GM23338 (cell line): Measurements from ENCODE around the gene RINL. TPM values are rescaled to one million over a fixed set of nuclear protein-coding genes. Genes with fewer than 3 reads are reported as not detected.

Experiments used
- ATAC-seq: fragments of 200-7000 bp; cut with Tn5 transposase; 3 replicates; pipeline ENCODE4 v1.9.1; 2020
- DNase-seq: peaks from one replicate; pipeline ENCODE4 v3.0.0-alpha.2; 2015; ENCODE audit warnings: low spot score
- H2AFZ ChIP-seq: fragments of 200-600 bp; sonication (generic); 2 replicates; pipeline ENCODE4 v1.8.0; 2016; ENCODE audit warnings: antibody characterized with exemption, mild to moderate bottlenecking, moderate library complexity
- H3F3A ChIP-seq: fragments of 200-600 bp; sonication (generic); replicated peaks from 2 replicates; pipeline ENCODE4 v1.8.0; 2017; ENCODE audit warnings: antibody characterized with exemption, mixed run types, low read depth
- H3K27ac ChIP-seq: fragments of 200-600 bp; sonication (generic); 2 replicates; pipeline ENCODE4 v1.6.1; 2016; ENCODE audit warnings: low read depth
- H3K27me3 ChIP-seq: fragments of 200-600 bp; sonication (generic); 2 replicates; pipeline ENCODE4 v1.8.0; 2016; ENCODE audit warnings: mild to moderate bottlenecking, mixed run types, moderate library complexity; ENCODE audit not compliant: insufficient read depth
- H3K36me3 ChIP-seq: fragments of 200-600 bp; sonication (generic); 2 replicates; pipeline ENCODE4 v1.8.0; 2016; ENCODE audit warnings: mild to moderate bottlenecking; ENCODE audit not compliant: insufficient read depth
- H3K4me1 ChIP-seq: fragments of 200-600 bp; sonication (generic); 2 replicates; pipeline ENCODE4 v1.8.0; 2016; ENCODE audit warnings: mild to moderate bottlenecking, moderate library complexity; ENCODE audit not compliant: insufficient read depth
- H3K4me2 ChIP-seq: fragments of 200-600 bp; sonication (generic); 2 replicates; pipeline ENCODE4 v1.7.1; 2017; ENCODE audit warnings: mixed run types
- H3K4me3 ChIP-seq: fragments of 200-600 bp; sonication (generic); 2 replicates; pipeline ENCODE4 v1.6.1; 2016; ENCODE audit warnings: mixed run types
- H3K79me2 ChIP-seq: fragments of 200-600 bp; sonication (generic); replicated peaks from 2 replicates; pipeline ENCODE4 v1.8.0; 2017; ENCODE audit warnings: mild to moderate bottlenecking; ENCODE audit not compliant: insufficient read depth
- H3K9me2 ChIP-seq: fragments of 200-600 bp; sonication (generic); 2 replicates; pipeline ENCODE4 v1.8.0; 2017; ENCODE audit not compliant: insufficient read depth
- H4K20me1 ChIP-seq: fragments of 200-600 bp; sonication (generic); replicated peaks from 2 replicates; pipeline ENCODE4 v1.8.0; 2017; ENCODE audit warnings: mild to moderate bottlenecking; ENCODE audit not compliant: insufficient read depth
- H3K27ac Mint-ChIP-seq: 2 replicates; pipeline ENCODE4 v1.8.0; 2020; ENCODE audit warnings: inconsistent platforms, mild to moderate bottlenecking, moderate library complexity, mixed read lengths
- H3K27me3 Mint-ChIP-seq: 3 replicates; pipeline ENCODE4 v1.8.0; 2022; ENCODE audit warnings: low read depth, mild to moderate bottlenecking, moderate library complexity, mixed read lengths, inconsistent platforms; ENCODE audit not compliant: insufficient read depth, poor library complexity
- H3K36me3 Mint-ChIP-seq: 3 replicates; pipeline ENCODE4 v1.8.0; 2021; ENCODE audit warnings: low read depth, mild to moderate bottlenecking, inconsistent platforms, moderate library complexity, mixed read lengths
- H3K4me1 Mint-ChIP-seq: 3 replicates; pipeline ENCODE4 v1.8.0; 2020; ENCODE audit warnings: mild to moderate bottlenecking, inconsistent platforms, mixed read lengths
- H3K4me3 Mint-ChIP-seq: 3 replicates; pipeline ENCODE4 v1.8.0; 2021; ENCODE audit warnings: moderate library complexity, mild to moderate bottlenecking, inconsistent platforms, mixed read lengths
- H3K9me3 Mint-ChIP-seq: 3 replicates; pipeline ENCODE4 v1.8.0; 2020; ENCODE audit warnings: moderate library complexity, mild to moderate bottlenecking, inconsistent platforms, mixed read lengths
- CREB1 ChIP-seq: fragments of 250-450 bp; sonication (Bioruptor Pico); IDR thresholded peaks from 2 replicates; pipeline ENCODE4 v1.5.0; 2020; ENCODE audit warnings: low read depth, mild to moderate bottlenecking, moderate library complexity
- EZH2 ChIP-seq: fragments of 200-600 bp; sonication (generic); IDR thresholded peaks from one replicate; pipeline ENCODE4 v1.8.0; 2017; ENCODE audit warnings: antibody characterized with exemption, mild to moderate bottlenecking, low read depth; ENCODE audit not compliant: unreplicated experiment
- EZH2phosphoT487 ChIP-seq: fragments of 200-600 bp; sonication (generic); IDR thresholded peaks from one replicate; pipeline ENCODE4 v1.8.1; 2018; ENCODE audit warnings: antibody characterized with exemption; ENCODE audit not compliant: unreplicated experiment
- JUNB ChIP-seq: IDR thresholded peaks from one replicate; pipeline ENCODE4 v1.6.1; 2016; ENCODE audit warnings: antibody characterized with exemption; ENCODE audit not compliant: unreplicated experiment
- NANOG ChIP-seq: IDR thresholded peaks from 2 replicates; pipeline ENCODE4 v1.6.1; 2016; ENCODE audit warnings: antibody characterized with exemption, borderline replicate concordance
- POLR2AphosphoS5 ChIP-seq: IDR thresholded peaks from 2 replicates; pipeline ENCODE4 v1.6.1; 2016; ENCODE audit warnings: antibody characterized with exemption, low read depth
- STAT1 ChIP-seq: IDR thresholded peaks from one replicate; pipeline ENCODE4 v1.6.1; 2016; ENCODE audit warnings: antibody characterized with exemption; ENCODE audit not compliant: unreplicated experiment
- ZNF114 ChIP-seq: fragments of 250-450 bp; sonication (Bioruptor Pico); IDR thresholded peaks from 2 replicates; pipeline ENCODE4 v1.5.0; 2020; ENCODE audit warnings: mild to moderate bottlenecking, moderate library complexity
- ZNF331 ChIP-seq: fragments of 250-450 bp; sonication (Bioruptor Pico); IDR thresholded peaks from 2 replicates; pipeline ENCODE4 v1.5.0; 2020; ENCODE audit warnings: low read depth, mild to moderate bottlenecking, moderate library complexity
- polyA plus RNA-seq: library from polyadenylated mRNA; unstranded; fragments of >200 nt; fragmentation: Nextera tagmentation; extraction: Ambion mirVana; gene quantifications from 2 replicates; pipeline ENCODE4 v1.2.1, GENCODE V29; 2016
- total RNA-seq: library from RNA; depleted of rRNA; stranded (reverse); fragments of >200 nt; shearing (Covaris generic); gene quantifications from 2 replicates; pipeline ENCODE4 v1.2.3, GENCODE V29; 2014
- TF ChIP-seq, protein P1 (sequence below): IDR thresholded peaks from one replicate; pipeline ENCODE4 v1.6.1; 2018; ENCODE audit warnings: antibody characterized with exemption; ENCODE audit not compliant: unreplicated experiment
- TF ChIP-seq, protein P2 (sequence below): fragments of 250-450 bp; sonication (Bioruptor Pico); IDR thresholded peaks from 2 replicates; pipeline ENCODE4 v1.5.0; 2020; ENCODE audit warnings: mild to moderate bottlenecking, moderate library complexity
- TF ChIP-seq, protein P3 (sequence below): IDR thresholded peaks from 2 replicates; pipeline ENCODE4 v1.6.1; 2016; ENCODE audit warnings: antibody characterized with exemption

The RINL gene
- total and polyA plus RNA-seq, 2 experiments from 2014 or later = 11.2 to 21.4 TPM

GRCh38 chr19:38894968-38895367, 16.9 kb upstream of the RINL start:
- H3K4me1 ChIP-seq = peaks cover 8% of the 10 kb centered on the region; the same call in 1 of the 2 replicates
- DNase-seq = no peak

More at GRCh38 chr19:38894968-38895367, 16.9 kb upstream of the RINL start:
- H3K9me2 ChIP-seq = no peaks in the 10 kb centered on the region
- no peak overlapping the region for H3K4me2 ChIP-seq
- no peaks in the 10 kb centered on the region for H3K36me3 ChIP-seq
- H3K79me2 ChIP-seq = no peaks in the 10 kb centered on the region
- peaks cover 11% of the 10 kb centered on the region for H3K27me3 ChIP-seq
- no peaks in the 10 kb centered on the region for H4K20me1 ChIP-seq
- peaks cover 9% of the 10 kb centered on the region for H3K4me1 Mint-ChIP-seq
- no peaks in the 10 kb centered on the region for H3F3A ChIP-seq
- no peak overlapping the region for H2AFZ ChIP-seq
- H3K27ac Mint-ChIP-seq = no peak overlapping the region
- H3K36me3 Mint-ChIP-seq = no peaks in the 10 kb centered on the region; the same call in 2 of the 3 replicates
- ATAC-seq = no peak
- no peak overlapping the region for H3K4me3 ChIP-seq
- H3K4me3 Mint-ChIP-seq = no peak overlapping the region; the same call in 2 of the 3 replicates
- H3K27ac ChIP-seq = no peak overlapping the region
- H3K27me3 Mint-ChIP-seq = peaks cover 13% of the 10 kb centered on the region
- H3K9me3 Mint-ChIP-seq = no peaks in the 10 kb centered on the region; the same call in 2 of the 3 replicates
- TF ChIP-seq ZNF114 (no peak), EZH2phosphoT487 (no peak), JUNB (no peak), POLR2AphosphoS5 (no peak), ZNF331 (CRISPR knock-in tag) (no peak), NANOG (no peak), STAT1 (no peak), CREB1 (CRISPR knock-in tag) (no peak), EZH2 (no peak)
- TF ChIP-seq, protein P1, sequence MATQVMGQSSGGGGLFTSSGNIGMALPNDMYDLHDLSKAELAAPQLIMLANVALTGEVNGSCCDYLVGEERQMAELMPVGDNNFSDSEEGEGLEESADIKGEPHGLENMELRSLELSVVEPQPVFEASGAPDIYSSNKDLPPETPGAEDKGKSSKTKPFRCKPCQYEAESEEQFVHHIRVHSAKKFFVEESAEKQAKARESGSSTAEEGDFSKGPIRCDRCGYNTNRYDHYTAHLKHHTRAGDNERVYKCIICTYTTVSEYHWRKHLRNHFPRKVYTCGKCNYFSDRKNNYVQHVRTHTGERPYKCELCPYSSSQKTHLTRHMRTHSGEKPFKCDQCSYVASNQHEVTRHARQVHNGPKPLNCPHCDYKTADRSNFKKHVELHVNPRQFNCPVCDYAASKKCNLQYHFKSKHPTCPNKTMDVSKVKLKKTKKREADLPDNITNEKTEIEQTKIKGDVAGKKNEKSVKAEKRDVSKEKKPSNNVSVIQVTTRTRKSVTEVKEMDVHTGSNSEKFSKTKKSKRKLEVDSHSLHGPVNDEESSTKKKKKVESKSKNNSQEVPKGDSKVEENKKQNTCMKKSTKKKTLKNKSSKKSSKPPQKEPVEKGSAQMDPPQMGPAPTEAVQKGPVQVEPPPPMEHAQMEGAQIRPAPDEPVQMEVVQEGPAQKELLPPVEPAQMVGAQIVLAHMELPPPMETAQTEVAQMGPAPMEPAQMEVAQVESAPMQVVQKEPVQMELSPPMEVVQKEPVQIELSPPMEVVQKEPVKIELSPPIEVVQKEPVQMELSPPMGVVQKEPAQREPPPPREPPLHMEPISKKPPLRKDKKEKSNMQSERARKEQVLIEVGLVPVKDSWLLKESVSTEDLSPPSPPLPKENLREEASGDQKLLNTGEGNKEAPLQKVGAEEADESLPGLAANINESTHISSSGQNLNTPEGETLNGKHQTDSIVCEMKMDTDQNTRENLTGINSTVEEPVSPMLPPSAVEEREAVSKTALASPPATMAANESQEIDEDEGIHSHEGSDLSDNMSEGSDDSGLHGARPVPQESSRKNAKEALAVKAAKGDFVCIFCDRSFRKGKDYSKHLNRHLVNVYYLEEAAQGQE = no peak
- TF ChIP-seq, protein P2, sequence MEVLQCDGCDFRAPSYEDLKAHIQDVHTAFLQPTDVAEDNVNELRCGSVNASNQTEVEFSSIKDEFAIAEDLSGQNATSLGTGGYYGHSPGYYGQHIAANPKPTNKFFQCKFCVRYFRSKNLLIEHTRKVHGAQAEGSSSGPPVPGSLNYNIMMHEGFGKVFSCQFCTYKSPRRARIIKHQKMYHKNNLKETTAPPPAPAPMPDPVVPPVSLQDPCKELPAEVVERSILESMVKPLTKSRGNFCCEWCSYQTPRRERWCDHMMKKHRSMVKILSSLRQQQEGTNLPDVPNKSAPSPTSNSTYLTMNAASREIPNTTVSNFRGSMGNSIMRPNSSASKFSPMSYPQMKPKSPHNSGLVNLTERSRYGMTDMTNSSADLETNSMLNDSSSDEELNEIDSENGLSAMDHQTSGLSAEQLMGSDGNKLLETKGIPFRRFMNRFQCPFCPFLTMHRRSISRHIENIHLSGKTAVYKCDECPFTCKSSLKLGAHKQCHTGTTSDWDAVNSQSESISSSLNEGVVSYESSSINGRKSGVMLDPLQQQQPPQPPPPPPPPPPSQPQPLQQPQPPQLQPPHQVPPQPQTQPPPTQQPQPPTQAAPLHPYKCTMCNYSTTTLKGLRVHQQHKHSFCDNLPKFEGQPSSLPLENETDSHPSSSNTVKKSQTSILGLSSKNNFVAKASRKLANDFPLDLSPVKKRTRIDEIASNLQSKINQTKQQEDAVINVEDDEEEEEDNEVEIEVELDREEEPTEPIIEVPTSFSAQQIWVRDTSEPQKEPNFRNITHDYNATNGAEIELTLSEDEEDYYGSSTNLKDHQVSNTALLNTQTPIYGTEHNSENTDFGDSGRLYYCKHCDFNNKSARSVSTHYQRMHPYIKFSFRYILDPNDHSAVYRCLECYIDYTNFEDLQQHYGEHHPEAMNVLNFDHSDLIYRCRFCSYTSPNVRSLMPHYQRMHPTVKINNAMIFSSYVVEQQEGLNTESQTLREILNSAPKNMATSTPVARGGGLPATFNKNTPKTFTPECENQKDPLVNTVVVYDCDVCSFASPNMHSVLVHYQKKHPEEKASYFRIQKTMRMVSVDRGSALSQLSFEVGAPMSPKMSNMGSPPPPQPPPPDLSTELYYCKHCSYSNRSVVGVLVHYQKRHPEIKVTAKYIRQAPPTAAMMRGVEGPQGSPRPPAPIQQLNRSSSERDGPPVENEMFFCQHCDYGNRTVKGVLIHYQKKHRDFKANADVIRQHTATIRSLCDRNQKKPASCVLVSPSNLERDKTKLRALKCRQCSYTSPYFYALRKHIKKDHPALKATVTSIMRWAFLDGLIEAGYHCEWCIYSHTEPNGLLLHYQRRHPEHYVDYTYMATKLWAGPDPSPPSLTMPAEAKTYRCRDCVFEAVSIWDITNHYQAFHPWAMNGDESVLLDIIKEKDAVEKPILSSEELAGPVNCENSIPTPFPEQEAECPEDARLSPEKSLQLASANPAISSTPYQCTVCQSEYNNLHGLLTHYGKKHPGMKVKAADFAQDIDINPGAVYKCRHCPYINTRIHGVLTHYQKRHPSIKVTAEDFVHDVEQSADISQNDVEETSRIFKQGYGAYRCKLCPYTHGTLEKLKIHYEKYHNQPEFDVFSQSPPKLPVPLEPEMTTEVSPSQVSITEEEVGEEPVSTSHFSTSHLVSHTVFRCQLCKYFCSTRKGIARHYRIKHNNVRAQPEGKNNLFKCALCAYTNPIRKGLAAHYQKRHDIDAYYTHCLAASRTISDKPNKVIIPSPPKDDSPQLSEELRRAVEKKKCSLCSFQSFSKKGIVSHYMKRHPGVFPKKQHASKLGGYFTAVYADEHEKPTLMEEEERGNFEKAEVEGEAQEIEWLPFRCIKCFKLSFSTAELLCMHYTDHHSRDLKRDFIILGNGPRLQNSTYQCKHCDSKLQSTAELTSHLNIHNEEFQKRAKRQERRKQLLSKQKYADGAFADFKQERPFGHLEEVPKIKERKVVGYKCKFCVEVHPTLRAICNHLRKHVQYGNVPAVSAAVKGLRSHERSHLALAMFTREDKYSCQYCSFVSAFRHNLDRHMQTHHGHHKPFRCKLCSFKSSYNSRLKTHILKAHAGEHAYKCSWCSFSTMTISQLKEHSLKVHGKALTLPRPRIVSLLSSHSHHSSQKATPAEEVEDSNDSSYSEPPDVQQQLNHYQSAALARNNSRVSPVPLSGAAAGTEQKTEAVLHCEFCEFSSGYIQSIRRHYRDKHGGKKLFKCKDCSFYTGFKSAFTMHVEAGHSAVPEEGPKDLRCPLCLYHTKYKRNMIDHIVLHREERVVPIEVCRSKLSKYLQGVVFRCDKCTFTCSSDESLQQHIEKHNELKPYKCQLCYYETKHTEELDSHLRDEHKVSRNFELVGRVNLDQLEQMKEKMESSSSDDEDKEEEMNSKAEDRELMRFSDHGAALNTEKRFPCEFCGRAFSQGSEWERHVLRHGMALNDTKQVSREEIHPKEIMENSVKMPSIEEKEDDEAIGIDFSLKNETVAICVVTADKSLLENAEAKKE = no peak
- TF ChIP-seq, protein P3, sequence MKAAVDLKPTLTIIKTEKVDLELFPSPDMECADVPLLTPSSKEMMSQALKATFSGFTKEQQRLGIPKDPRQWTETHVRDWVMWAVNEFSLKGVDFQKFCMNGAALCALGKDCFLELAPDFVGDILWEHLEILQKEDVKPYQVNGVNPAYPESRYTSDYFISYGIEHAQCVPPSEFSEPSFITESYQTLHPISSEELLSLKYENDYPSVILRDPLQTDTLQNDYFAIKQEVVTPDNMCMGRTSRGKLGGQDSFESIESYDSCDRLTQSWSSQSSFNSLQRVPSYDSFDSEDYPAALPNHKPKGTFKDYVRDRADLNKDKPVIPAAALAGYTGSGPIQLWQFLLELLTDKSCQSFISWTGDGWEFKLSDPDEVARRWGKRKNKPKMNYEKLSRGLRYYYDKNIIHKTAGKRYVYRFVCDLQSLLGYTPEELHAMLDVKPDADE = no peak
